Measurements from ENCODE around the gene TTC33.

The TTC33 gene

DNA sequence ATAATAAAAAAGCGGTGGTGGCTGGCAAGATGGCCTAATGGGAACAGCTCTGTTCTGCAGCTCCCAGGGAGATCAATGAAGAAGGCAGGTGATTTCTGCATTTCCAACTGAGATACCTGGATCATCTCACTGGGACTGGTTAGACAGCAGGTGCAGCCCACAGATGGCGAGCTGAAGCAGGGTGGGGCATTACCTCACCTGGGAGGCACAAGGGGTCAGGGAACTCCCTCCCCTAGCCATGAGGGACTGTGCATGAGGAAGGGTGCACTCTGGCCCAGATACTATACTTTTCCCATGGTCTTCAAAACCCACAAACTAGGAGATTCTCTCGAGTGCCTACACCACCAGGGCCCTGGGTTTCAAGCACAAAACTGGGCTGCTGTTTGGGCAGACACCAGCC lies 121.6 kb downstream of the TTC33 start:
- Histone ChIP-seq H3K4me2 (ENCODE audit: low read depth, low read length, poor library complexity, severe bottlenecking) (no peak overlapping the region), H3K9me3 (ENCODE audit: insufficient read depth, low read depth, low read length) (0 out of 2 replicates have a peak, but pooled peaks cover 5% of the 10 kb centered on the region), H2AFZ (ENCODE audit: low read length) (no peak overlapping the region), H3K79me2 (ENCODE audit: insufficient read depth, low read length) (no peaks in the 10 kb centered on the region), H3K9me2 (replicated peaks; ENCODE audit: low read depth, low read length) (no peaks in the 10 kb centered on the region), H3K4me3 (ENCODE audit: low read length, poor library complexity, severe bottlenecking) (no peak overlapping the region), H3F3A (ENCODE audit: low read depth) (peaks cover 4% of the 10 kb centered on the region), H3K36me3 (ENCODE audit: insufficient read depth, low read length) (no peaks in the 10 kb centered on the region), H4K20me1 (ENCODE audit: insufficient read depth, low read length, poor library complexity, severe bottlenecking) (no peaks in the 10 kb centered on the region), H3K27me3 (ENCODE audit: insufficient read depth, low read length, poor library complexity, severe bottlenecking) (no peaks in the 10 kb centered on the region), H3K4me1 (ENCODE audit: insufficient read depth, low read length, poor library complexity, severe bottlenecking) (peaks cover 16% of the 10 kb centered on the region), H3K9ac (ENCODE audit: low read depth, low read length, poor library complexity, severe bottlenecking) (no peak overlapping the region)
- TF ChIP-seq EZH2phosphoT487 (IDR thresholded peaks at IDR 0.05; ENCODE audit: borderline replicate concordance) = no peak
- TF ChIP-seq, protein P1, sequence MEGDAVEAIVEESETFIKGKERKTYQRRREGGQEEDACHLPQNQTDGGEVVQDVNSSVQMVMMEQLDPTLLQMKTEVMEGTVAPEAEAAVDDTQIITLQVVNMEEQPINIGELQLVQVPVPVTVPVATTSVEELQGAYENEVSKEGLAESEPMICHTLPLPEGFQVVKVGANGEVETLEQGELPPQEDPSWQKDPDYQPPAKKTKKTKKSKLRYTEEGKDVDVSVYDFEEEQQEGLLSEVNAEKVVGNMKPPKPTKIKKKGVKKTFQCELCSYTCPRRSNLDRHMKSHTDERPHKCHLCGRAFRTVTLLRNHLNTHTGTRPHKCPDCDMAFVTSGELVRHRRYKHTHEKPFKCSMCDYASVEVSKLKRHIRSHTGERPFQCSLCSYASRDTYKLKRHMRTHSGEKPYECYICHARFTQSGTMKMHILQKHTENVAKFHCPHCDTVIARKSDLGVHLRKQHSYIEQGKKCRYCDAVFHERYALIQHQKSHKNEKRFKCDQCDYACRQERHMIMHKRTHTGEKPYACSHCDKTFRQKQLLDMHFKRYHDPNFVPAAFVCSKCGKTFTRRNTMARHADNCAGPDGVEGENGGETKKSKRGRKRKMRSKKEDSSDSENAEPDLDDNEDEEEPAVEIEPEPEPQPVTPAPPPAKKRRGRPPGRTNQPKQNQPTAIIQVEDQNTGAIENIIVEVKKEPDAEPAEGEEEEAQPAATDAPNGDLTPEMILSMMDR (conservative IDR thresholded peaks at IDR 0.05; ENCODE audit: low read length) = no peak

DNA sequence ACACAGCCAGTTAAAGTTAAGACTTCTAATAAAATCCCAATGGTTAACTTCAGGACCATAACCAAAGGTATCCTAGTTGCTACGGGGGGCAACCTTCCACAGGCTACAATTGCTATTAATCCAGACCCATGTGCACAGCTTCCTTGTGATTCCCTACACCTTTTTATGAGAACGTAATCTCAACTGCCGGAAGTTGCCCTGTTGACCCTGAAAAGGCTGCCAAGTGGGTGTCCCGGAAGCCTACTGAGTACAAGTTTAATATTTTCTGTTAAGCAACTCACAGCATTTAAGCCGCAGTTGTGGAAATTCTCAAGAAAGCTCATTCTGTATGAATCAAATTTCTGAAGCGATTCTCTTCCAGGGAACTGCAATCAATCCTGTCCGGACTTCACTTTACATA lies 124.5 kb downstream of the TTC33 start:
- H3K9me2 ChIP-seq (replicated peaks; ENCODE audit: low read depth, low read length) = no peaks in the 10 kb centered on the region
- TF ChIP-seq, protein P1 (conservative IDR thresholded peaks at IDR 0.05; ENCODE audit: low read length) = no peak
- TF ChIP-seq EZH2phosphoT487 (IDR thresholded peaks at IDR 0.05; ENCODE audit: borderline replicate concordance) = no peak
- H3K79me2 ChIP-seq (ENCODE audit: insufficient read depth, low read length) = no peaks in the 10 kb centered on the region
- H3K4me3 ChIP-seq (ENCODE audit: low read length, poor library complexity, severe bottlenecking) = no peak overlapping the region
- no peaks in the 10 kb centered on the region for H3K27me3 ChIP-seq (ENCODE audit: insufficient read depth, low read length, poor library complexity, severe bottlenecking)
- no peaks in the 10 kb centered on the region for H4K20me1 ChIP-seq (ENCODE audit: insufficient read depth, low read length, poor library complexity, severe bottlenecking)
- no peak overlapping the region for H3K4me2 ChIP-seq (ENCODE audit: low read depth, low read length, poor library complexity, severe bottlenecking)
- H3K9ac ChIP-seq (ENCODE audit: low read depth, low read length, poor library complexity, severe bottlenecking) = no peak overlapping the region
- H3K9me3 ChIP-seq (ENCODE audit: insufficient read depth, low read depth, low read length) = no peaks in the 10 kb centered on the region
- no peak overlapping the region; the same call in 1 of the 2 replicates for H2AFZ ChIP-seq (ENCODE audit: low read length)
- H3K36me3 ChIP-seq (ENCODE audit: insufficient read depth, low read length) = no peaks in the 10 kb centered on the region
- H3K4me1 ChIP-seq (ENCODE audit: insufficient read depth, low read length, poor library complexity, severe bottlenecking) = peaks cover 36% of the 10 kb centered on the region
- peaks cover 4% of the 10 kb centered on the region for H3F3A ChIP-seq (ENCODE audit: low read depth)

DNA sequence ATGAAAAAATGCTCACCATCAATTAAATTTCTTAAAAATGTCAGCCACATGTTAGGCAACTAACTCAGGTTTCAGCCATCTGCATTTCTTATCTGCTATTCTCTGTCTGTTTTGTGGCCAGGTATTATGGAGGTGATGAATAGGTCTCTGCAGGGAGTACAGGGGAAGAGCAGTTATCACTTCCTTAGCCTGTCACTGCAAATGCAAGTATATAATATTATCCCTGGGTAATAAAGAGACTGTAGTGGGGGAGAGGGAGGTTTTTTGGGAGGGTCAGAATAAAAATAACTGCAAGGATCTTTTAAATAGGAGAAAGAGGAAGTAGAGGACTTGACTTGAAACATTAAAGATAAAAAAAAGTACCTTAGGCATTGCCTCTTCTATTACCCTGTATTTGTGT lies 125.6 kb downstream of the TTC33 start:
- no peak for TF ChIP-seq EZH2phosphoT487 (IDR thresholded peaks at IDR 0.05; ENCODE audit: borderline replicate concordance)
- TF ChIP-seq, protein P1 (conservative IDR thresholded peaks at IDR 0.05; ENCODE audit: low read length) = no peak
- H3K9me2 ChIP-seq (replicated peaks; ENCODE audit: low read depth, low read length) = no peaks in the 10 kb centered on the region
- no peaks in the 10 kb centered on the region for H3K36me3 ChIP-seq (ENCODE audit: insufficient read depth, low read length)
- H2AFZ ChIP-seq (ENCODE audit: low read length) = no peak overlapping the region
- H3F3A ChIP-seq (ENCODE audit: low read depth) = peaks cover 8% of the 10 kb centered on the region
- no peaks in the 10 kb centered on the region for H3K79me2 ChIP-seq (ENCODE audit: insufficient read depth, low read length)
- peak overlapping the region; percentile 39 for H3K4me2 ChIP-seq (ENCODE audit: low read depth, low read length, poor library complexity, severe bottlenecking)
- H3K4me1 ChIP-seq (ENCODE audit: insufficient read depth, low read length, poor library complexity, severe bottlenecking) = peaks cover 47% of the 10 kb centered on the region
- no peaks in the 10 kb centered on the region for H3K9me3 ChIP-seq (ENCODE audit: insufficient read depth, low read depth, low read length)
- H3K27me3 ChIP-seq (ENCODE audit: insufficient read depth, low read length, poor library complexity, severe bottlenecking) = no peaks in the 10 kb centered on the region
- no peak overlapping the region for H3K9ac ChIP-seq (ENCODE audit: low read depth, low read length, poor library complexity, severe bottlenecking)
- no peak overlapping the region for H3K4me3 ChIP-seq (ENCODE audit: low read length, poor library complexity, severe bottlenecking)
- no peaks in the 10 kb centered on the region for H4K20me1 ChIP-seq (ENCODE audit: insufficient read depth, low read length, poor library complexity, severe bottlenecking)
